Endothelial cell of umbilical vein (primary cell): ENCODE measurements around the gene MBD5.

ENCODE experiments used
- CTCF ChIP-seq, 2 donors: IDR thresholded peaks; 1 replicate in 1 of 2; 2 replicates in 1 of 2; pipeline ENCODE4 v1.5.1; 2011; ENCODE audit warnings: low read length in 2 of 2, mild to moderate bottlenecking in 2 of 2, moderate library complexity in 2 of 2, control low read depth in 1 of 2, inconsistent platforms in 1 of 2, low read depth in 1 of 2; ENCODE audit not compliant: insufficient read depth in 1 of 2; ENCODE audit errors: extremely low read depth in 1 of 2
- JUN ChIP-seq: IDR thresholded peaks from 2 replicates; pipeline ENCODE4 v1.6.1; 2011; ENCODE audit warnings: borderline replicate concordance, low read depth; ENCODE audit not compliant: insufficient read length, insufficient read depth
- POLR2A ChIP-seq: IDR thresholded peaks from 2 replicates; pipeline ENCODE4 v1.6.1; 2012; ENCODE audit warnings: low read depth, mild to moderate bottlenecking, control low read depth, low read length

- TF ChIP-seq CTCF (IDR thresholded peaks at IDR 0.05; ENCODE audit: extremely low read depth in 1 of 2, insufficient read depth in 1 of 2, low read depth in 1 of 2, low read length in 2 of 2): peak in 1 of 2 donors; percentile 29
- no peak for TF ChIP-seq JUN
- no peak for TF ChIP-seq POLR2A
Measured at GRCh38 chr2:148557844-148558436, 537.0 kb downstream of the MBD5 start.
